Measurements from ENCODE around the gene TMEM255B. TPM values are rescaled to one million over a fixed set of nuclear protein-coding genes. Genes with fewer than 3 reads are reported as not detected.

TMEM255B gene
- polyA plus RNA-seq, 3 donors: 5.1 to 7.5 (median 5.9) TPM

DNA sequence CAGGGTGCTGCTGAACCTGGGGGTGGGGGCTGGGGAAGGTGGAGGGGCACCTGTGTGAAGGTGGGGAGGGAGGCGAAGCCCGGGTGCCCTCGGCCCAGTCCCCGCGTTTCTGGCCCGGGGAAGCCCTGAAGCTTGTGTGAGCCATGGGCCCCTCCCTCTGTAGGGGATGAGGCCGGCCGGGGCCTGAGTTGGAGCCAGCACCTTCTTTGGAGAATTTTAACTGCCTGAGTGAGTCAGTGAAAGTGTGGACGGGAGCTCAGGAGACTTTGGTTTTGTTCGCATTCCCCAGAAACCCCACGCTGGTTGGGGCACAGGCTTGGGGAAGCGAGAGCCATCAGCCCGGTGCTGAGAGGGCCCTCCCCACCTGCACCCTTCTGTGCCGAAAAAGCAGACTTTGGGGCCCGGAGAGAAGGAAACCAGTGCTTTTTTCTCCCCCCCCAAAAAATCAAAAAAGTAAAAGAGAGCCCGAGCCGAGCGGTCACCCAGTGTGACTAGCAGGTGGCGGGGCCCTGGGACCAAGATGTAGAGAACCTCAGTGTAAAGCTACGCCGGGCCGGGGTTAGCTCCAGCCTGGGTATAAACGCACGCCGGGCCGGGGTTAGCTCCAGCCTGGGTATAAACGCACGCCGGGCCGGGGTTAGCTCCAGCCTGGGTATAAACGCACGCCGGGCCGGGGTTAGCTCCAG is 45.1 kb downstream of the TMEM255B start:
- DNase-seq: no peak
- Mint-ChIP-seq H3K4me3 (no peak overlapping the region), H3K27me3 (ENCODE audit: low read depth in 3 of 3) (peaks cover 0 to 6% (median 0%) of the 10 kb centered on the region in 3 donors)

More for the DNA sequence above, 45.1 kb downstream of the TMEM255B start:
- no peak overlapping the region for H3K4me3 ChIP-seq (replicated peaks in 1 of 3; ENCODE audit: low read depth in 2 of 3, low read length in 3 of 3)
- peaks cover 26 to 47% (median 37%) of the 10 kb centered on the region in 7 donors for H3K9me3 Mint-ChIP-seq
- 96% methylated on average over 26 of the region's 34 CpGs for WGBS (ENCODE audit: insufficient coverage)
- H3K9me3 ChIP-seq (replicated peaks in 1 of 2; ENCODE audit: control insufficient read depth in 1 of 2, insufficient read depth in 1 of 2, low read length in 2 of 2): peaks cover 26 to 44% of the 10 kb centered on the region in 2 donors
- H3K79me2 ChIP-seq (ENCODE audit: insufficient read depth, low read length): no peaks in the 10 kb centered on the region
- H3K4me1 ChIP-seq (ENCODE audit: control insufficient read depth in 1 of 2, insufficient read depth in 2 of 2, low read length in 2 of 2): no peaks in the 10 kb centered on the region
- no peaks in the 10 kb centered on the region for H3K36me3 Mint-ChIP-seq
- no peaks in the 10 kb centered on the region for H3K4me1 Mint-ChIP-seq
- H3K27ac ChIP-seq (ENCODE audit: low read depth in 1 of 2, low read length in 2 of 2): no peak overlapping the region
- H3K27ac Mint-ChIP-seq: no peak overlapping the region
- no peak overlapping the region for H2AFZ ChIP-seq (ENCODE audit: insufficient read depth, low read depth, low read length, poor library complexity, severe bottlenecking)
- H3K9ac ChIP-seq (ENCODE audit: insufficient read depth, low read length, poor library complexity, severe bottlenecking): no peak overlapping the region
- H3K36me3 ChIP-seq (replicated peaks in 1 of 2; ENCODE audit: control insufficient read depth in 1 of 2, insufficient read depth in 2 of 2, low read length in 2 of 2): no peaks in the 10 kb centered on the region
- no peaks in the 10 kb centered on the region for H3K27me3 ChIP-seq (ENCODE audit: control insufficient read depth in 2 of 2, insufficient read depth in 2 of 2, low read length in 2 of 2)
- H3K4me2 ChIP-seq (replicated peaks; ENCODE audit: extremely low read depth, low read length, poor library complexity, severe bottlenecking): no peak overlapping the region
- no peaks in the 10 kb centered on the region for H4K20me1 ChIP-seq (ENCODE audit: insufficient read depth, low read length)
- intact Hi-C loops (cut with micrococcal nuclease): no loop called here
- no peak for TF ChIP-seq CTCF (IDR thresholded peaks at IDR 0.05)

Data from CD14-positive monocyte (primary cell).